HG03432 (cell line): ENCODE data around the gene AGPAT4.
"Not testable (repeated sequence)": the region's sequence is repeated elsewhere in the genome, so short reads cannot be mapped to it uniquely, and the experiment has no call there.

Source experiments
- ATAC-seq: cut with Tn5 transposase; IDR thresholded peaks from one replicate; pipeline ENCODE4 v1.9.1; 2021; ENCODE audit warnings: mild to moderate bottlenecking, moderate library complexity; ENCODE audit not compliant: unreplicated experiment

Gene AGPAT4

DNA sequence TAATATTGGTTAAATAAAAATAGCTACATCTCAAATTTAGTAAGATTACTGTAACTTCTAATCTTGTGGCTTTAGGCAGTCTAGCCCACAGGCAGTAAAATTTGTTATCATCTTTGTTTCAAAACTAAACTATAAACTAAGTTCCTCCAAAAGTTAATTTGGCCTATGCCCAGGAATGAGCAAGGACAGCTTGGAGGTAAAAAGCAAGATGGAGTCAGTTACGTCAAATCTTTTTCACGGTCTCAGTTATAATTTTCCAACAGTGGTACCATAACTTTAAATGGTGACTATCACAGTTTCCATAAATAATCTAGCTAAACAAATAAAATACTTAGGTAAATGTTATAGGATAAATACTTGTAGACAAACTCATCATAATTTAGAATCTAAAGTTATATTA, 63.0 kb downstream of the AGPAT4 start:
- no peak for ATAC-seq

DNA sequence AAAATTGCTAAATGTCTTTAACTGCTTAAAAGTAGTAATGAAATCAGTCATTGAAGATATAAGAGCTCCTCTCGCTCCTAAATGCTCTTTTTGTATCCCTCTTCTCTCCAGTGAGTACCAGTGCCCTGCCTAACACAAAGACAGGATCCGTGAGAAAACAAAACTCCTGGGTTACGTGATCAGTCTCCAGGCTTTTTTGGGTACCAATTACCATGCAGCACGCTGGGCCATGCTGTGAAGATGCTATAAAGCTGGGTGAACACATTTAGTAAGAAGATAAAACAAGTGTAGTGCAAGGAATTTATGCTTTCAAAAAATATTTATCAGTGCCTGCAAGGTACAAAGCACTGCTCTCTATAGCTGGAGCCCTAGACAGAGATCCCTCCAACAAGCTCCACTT, 66.7 kb downstream of the AGPAT4 start:
- no peak for ATAC-seq

DNA sequence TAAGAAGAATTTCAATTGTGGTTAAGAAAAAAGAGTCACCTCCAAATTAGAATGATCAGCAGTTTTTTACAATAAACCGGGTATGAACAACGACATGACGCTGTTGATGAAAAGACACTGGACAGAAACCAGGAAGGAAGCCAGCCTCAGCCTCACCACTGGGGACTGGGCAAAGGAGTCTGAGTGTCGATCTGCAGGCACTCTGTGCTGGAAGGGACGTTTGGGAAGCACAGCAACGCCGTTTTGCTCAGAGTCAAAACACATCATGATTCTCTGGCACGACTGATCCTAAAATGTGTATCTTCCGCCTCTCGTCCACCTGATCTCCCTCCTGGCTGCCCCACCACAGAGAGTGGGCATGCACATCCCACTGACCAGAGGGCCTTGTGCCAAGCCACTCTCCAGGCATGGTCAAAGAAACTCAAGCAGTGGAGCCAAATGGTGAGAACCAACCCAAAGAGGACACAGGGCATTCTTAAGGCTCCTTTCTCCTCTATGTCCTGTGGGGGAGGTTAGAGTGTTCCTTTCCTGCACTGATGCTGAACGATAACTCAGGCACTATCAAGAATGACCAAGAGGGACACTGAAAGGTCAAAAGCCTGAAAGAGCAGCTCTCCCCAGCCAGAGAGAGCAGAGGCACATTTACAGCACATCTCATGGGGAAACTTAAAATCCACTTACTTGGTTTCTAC, 68.8 kb downstream of the AGPAT4 start:
- no peak for ATAC-seq

DNA sequence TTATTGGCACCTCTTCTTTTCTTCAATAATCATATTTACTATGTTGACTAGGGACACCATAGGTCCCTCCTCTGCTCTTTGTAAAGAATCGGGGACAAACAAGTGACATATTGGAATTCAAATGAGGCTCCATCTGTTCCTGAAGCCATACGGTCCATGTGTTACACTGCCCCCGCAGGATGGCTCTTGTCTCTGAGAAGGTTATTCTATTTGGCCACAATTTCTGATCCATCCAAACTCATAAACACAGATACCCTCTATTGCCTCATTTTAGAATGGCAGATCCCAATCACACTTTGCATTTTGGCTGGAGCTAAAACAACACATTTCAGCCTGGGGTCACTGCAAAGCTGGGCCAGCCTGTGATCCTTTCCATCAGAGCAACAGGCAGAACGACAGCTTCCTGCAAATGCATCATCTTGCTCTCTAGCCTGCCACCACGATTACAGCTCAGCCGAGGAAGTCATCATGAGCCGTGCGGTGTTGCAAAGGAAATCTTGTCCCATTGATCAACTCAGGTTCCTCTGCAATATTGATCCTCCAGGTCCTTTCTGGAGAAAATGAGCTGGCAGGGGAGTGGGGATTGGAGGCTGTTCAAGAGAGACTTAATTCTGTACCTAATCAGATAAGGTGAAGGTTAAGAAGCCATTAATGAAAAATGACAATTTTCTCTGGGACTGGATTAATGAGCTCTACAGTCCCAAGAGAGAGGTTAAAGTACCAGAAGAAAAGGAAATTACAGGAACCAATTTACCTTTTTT, 73.1 kb downstream of the AGPAT4 start:
- no peak for ATAC-seq

DNA sequence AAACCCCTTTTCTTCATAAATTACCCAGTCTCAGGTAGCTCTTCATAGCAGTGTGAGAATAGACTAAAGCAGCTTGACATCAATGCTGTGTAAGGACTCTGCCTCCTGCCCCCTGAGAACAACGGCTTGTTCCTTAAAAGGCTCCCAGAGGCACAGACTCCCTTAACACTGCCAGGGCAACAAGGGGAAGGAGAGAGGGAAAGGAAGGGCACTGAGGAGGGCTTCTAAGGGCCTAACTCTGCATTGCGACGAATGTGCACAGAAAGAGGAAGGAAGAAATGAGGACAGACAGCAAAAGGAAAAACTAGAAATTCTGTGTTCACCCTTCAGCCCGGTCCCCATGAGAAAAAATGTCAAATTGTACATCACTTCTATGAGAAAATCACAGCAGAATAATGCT, 74.0 kb downstream of the AGPAT4 start:
- no peak for ATAC-seq

DNA sequence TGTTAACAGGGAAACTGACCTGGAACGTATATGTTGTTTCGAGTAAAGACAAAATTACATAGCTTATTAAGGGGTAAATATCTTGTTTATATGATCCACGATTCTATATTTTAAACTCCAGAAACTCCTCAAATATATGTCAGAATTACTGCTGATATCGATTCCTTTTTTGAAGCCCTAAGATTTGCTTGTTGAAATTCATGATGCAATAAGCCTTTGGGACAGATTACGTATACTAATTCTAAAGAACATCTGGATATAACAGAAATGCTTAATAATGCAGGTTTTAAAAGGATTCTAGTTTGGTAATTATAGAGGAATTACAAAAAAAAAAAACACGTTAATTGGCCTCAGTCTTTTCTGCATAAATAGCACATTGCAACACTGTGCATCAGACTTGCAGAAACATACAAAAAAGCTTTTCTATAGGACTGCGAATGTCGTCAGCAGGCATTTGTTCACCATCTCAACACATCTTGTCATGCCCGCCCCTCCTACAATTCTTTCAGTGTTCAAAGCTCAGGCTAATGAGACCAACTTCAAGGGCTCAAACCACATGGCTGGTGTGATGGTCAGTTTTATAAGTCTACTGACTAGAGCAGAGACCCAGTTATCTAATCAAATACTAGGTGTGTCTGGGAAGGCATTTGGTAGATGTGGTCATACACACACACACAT, 74.9 kb downstream of the AGPAT4 start:
- ATAC-seq, result no peak

DNA sequence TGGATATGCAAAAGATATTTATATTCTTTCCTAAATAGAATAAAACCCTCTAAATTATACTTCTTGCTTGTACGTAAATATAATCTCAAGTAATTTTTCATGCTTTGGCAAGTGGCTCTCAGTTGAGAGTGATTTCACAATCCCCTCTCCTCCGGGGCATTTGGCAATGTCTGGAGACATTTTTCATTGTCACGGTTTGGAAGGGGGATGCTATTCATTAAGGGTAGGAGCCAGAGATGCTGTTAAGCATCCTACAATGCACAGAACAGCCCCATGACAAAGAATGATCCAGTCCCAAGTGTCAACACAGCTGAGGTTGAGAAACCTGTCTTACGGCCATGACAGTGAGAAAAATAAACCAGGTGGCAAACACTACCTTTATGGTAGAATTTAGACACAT, 75.7 kb downstream of the AGPAT4 start:
- ATAC-seq, result no peak

DNA sequence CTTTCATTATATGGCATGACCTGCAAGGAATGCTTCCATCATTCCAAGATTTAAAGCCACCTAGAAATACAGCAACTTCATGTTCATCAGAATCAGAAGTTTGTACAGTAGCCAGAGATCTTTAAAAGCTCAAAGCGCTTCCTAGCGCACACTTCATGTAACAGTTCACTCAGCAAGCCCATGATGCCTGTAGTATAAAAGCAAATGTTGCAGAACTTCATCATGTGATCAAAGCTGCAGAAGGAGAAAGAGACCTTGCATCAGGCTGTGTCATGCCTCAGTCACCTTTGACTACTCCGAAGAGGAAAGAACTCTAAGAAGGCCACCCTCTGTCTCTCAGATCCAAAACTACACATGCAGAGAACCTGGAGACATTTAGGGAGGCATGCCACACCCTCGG, 78.5 kb downstream of the AGPAT4 start:
- ATAC-seq, result no peak

DNA sequence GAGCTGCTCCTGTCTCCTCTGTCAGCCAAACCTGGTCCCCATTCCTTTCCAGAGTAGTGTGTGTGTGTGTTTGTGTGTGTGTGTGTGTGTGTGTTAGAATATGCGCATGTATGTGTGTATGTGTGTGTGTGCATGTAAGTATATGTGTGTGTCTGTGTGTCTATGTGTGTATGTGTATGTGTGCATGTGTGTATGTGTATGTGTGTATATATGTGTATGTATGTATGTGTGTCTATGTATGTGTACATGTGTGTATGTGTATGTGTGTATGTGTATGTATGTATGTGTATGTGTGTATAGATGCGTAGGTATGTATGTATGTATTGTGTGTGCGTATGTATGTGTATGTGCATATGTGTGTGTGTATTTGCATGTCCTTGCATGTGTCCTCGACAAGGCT, 79.5 kb downstream of the AGPAT4 start:
- ATAC-seq, result no peak

DNA sequence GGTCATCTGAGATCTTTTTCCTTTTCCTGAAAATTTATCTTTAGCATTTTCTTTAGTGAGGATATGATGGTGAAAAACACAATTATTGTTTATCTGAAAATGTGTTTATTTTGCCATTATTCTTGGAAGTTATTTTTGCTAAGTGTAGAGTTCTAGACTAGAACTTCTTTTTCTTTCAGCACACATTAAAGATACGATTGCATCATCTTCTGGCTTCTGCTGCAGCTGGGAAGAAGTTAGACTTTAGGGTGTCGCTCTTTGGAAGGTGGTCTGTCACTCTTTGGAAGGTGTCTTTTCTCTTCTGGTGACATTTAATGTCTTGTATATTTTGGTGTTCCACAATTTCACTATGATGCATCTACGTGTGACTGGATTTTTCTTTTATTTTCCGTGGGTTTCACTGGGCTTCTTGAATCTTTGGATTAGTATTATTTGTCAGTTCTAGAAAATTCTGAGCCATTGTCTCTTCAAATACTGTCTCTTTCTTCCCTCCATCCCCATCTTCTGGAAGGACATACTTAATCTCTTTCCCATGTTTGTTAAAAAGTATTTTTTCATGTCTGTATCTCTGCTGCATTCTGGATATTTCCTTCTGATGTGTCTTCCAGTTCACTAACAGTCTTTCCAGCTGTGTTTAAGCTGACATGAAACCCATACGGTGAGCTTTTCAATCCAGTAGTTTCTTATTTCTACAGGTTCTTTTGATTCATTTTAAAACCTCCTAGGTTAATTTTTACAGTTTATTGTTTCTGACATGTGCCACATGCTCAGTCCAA, 81.0 kb downstream of the AGPAT4 start:
- ATAC-seq, result no peak

DNA sequence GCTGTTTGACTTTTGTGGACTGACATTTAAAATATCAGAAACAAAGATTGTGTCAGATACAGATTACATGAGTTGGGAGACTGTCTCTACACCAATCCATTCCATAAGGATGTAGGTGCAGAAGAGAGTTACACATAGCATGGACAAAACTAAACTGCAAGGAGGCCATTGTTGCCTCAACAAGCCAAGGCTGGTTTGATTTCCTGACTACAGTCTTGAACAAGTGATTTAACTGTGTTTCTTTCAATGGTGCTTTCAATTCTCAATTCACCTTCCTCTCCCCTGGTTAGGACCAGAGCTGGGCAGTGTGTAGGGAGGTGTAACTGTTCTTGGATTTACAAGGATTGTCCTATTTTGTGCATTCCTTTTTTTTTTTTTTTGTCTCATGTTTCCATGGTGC, 82.2 kb downstream of the AGPAT4 start:
- no peak for ATAC-seq

DNA sequence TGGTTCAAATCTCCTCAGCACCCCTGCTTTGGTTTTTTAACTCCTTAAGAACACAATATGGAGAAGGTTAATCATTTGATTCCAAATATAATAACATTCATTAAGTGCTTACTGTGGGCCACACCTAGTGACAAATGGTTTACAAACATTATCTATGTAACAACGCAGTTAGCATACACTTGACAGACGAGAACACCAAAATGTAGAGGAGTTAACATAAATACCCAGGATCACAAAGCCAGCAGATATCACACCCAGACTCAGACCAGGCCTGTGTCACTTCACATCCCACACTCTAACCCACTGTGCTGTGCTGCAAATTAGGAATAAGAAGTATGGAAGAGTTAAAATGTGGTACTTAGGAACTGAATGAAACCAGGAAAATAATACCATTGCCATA, 82.9 kb downstream of the AGPAT4 start:
- ATAC-seq, result no peak

DNA sequence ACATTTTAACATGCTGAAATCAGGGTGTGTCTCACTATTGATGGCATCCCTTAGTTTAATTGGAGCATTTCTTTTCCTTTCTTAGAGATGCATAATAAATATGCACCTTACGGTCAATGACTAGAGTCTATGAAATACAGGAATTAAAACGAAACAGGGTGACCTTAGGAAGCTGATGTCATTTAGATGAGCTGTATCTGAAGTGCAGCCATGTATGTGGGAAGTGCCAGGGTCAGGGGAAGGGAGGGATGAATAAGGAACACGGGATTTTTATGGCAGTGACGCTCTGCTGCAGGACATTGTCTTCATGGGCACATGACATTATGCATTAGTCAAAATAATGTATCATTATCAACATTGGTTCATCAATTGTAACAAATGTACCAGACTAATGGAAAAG, 84.0 kb downstream of the AGPAT4 start:
- ATAC-seq, result no peak

DNA sequence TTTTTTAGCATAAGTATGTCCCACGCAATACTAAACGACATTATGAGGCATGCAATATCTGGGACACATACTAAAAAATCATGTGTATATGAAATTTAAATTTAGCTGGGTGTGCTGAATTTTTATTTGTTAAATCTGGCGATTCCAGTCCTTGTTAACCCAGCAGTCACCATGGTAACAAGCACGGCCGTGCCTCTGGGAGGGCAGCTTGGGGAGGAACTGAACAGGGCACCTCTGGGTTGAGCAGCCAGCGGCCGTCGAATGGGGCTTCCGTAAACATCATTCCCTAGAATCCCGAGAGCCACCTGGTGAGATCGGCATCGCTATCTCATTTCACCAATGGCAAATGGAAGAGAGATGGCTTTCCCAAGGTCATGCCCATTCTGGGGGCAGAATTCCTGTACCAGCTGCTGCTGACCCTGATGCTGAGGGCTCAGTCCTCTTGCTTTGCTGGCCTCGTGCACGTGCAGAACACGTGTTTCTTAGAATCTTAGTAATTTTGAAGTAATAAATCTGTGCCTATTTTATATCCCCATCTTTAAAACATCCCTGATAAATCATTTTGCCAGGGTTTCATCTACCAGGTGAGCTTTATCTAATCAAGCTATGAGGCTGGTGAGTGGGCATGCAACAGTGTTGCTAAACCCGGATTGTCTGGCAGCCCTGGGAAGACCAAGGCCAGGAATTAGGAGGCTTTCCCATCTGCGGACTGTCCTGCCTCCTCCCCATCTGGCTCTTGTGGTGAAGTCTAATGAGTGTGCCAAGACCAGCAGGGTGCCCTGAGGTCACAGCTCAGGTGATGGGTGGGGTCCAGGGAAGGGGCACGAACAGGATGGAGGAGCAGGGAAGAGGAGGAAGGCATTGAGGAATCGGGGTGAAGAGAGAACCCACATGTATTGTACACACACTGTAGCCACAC, 85.1 kb downstream of the AGPAT4 start:
- ATAC-seq, result no peak

DNA sequence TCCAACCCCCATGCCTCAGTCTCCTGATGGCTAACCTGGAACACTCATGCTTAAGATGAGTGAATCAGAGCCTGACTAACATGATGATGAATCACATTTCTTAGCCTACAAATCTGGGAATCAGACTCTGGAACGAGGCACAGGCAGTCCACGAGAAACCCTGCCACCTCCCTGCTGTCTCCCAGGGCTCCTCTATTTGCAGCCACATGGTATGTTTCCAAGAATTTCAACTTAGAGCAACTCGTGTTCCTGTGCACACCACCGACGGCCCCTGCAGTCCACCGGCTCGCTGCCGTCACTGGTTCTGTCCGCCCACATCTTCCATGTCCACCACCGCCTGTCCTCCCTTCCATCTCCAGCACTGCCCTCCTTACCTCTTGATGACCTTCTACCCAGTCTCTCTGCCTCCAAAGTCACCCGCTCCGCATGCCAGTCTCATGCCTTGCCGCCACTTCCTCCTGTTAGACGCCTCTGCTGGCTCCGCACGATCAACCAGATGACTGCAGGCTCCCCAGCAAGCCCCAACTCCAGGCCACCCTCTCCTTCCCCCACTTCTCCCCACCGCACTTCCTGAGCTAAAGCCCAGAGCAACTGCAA, 87.6 kb downstream of the AGPAT4 start:
- ATAC-seq, result no peak

DNA sequence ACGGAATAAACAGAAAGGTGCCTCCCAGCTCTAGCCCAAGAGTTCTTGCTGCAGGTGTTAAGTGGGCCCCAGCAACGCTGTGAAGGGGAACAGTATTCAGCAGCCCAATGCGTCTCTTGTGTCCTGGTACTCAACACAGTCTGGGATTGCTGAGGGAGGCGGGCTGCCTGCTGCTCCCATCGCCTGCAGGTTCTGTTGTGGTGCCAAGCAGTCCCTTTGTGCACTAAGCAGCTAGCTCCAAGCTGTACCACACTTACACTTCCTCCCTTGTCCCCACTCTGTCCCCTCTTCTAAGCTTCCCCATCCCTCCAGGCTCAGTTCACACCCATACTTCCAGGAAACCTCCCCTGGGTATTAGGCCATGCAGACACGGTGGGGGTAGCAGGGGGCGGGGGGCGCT, 92.7 kb downstream of the AGPAT4 start:
- ATAC-seq, result no peak

DNA sequence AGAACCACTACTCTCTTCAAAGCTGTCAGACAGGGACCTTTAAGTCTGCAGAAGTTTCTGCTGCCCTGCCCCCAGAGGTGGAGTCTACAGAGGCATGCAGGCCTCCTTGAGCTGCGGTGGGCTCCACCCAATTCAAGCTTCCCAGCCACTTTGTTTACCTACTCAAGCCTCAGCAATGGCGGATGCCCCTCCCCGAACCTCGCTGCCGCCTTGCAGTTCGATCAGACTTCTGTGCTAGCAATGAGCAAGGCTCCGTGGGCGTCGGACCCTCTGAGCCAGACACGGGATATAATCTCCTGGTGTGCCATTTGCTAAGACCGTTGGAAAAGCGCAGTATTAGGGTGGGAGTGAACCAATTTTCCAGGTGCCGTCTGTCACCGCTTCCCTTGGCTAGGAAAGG, 95.7 kb downstream of the AGPAT4 start:
- ATAC-seq, result not testable (repeated sequence)

DNA sequence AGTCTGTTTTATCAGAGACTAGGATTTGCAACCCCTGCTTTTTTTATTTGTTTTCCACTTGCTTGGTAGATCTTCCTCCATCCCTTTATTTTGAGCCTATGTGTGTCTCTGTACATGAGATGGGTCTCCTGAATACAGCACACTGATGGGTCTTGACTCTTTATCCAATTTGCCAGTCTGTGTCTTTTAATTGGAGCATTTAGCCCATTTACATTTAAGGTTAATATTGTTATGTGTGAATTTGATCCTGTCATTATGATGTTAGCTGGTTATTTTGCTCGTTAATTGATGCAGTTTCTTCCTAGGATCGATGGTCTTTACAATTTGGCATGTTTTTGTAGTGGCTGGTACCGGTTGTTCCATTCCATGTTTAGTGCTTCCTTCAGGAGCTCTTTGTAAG, 97.4 kb downstream of the AGPAT4 start:
- not testable (repeated sequence) for ATAC-seq

DNA sequence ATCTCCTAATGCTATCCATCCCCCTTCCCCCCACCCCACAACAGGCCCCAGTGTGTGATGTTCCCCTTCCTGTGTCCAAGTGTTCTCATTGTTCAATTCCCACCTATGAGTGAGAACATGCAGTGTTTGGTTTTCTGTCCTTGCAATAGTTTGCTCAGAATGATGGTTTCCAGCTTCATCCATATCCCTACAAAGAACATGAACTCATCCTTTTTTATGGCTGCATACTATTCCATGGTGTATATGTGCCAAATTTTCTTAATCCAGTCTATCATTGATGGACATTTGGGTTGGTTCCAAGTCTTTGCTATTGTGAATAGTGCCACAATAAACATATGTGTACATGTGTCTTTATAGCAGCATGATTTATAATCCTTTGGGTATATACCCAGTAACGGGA, 101.1 kb downstream of the AGPAT4 start:
- not testable (repeated sequence) for ATAC-seq

DNA sequence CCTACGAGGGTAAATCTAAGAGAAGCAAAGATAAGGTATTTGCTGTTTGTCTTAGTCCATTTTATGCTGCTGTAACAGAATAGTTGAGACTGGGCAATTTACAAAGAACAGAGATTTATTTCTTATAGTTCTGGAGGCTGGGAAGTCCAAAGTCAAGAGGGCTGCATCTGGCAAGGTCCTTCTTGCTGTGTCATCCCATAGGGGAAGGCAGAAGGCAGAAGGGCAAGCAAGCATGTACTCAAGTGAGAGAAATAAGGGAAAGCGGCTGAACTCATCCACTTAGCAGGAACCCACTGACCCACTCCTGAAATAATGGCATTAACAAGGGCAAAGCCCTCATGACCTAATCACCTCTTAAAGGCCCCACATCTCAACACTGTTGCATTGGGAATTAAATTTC, 102.7 kb downstream of the AGPAT4 start:
- no peak for ATAC-seq
